HepG2 (cell line): ENCODE measurements around the gene ACSF3. TPM values are rescaled to one million over a fixed set of nuclear protein-coding genes. Genes with fewer than 3 reads are reported as not detected.

Experiments used
- BCL3 ChIP-seq: sonication (generic); formaldehyde crosslinking; IDR thresholded peaks from 2 replicates; pipeline ENCODE4 v1.5.1; 2020; ENCODE audit warnings: mild to moderate bottlenecking, missing genetic modification reagents, moderate library complexity
- CCDC6 ChIP-seq: sonication (generic); formaldehyde crosslinking; IDR thresholded peaks from 2 replicates; pipeline ENCODE4 v1.8.1; 2022; ENCODE audit warnings: mild to moderate bottlenecking, missing genetic modification reagents, moderate library complexity
- GATA4 ChIP-seq: sonication (generic); IDR thresholded peaks from 2 replicates; pipeline ENCODE4 v1.6.1; 2016; ENCODE audit warnings: antibody characterized with exemption, low read depth, borderline replicate concordance
- HCFC1 ChIP-seq: fragments of 150-350 bp; IDR thresholded peaks from 2 replicates; pipeline ENCODE4 v1.6.1; 2014; ENCODE audit warnings: low read depth, low read length
- JDP2 ChIP-seq: sonication (generic); formaldehyde crosslinking; IDR thresholded peaks from 2 replicates; pipeline ENCODE4 v1.8.1; 2022; ENCODE audit warnings: missing genetic modification reagents, borderline replicate concordance
- MXI1 ChIP-seq: IDR thresholded peaks from 3 replicates; pipeline ENCODE4 v1.6.1; 2012; ENCODE audit warnings: low read depth, low read length, inconsistent platforms, borderline replicate concordance
- PBX2 ChIP-seq: IDR thresholded peaks from 2 replicates; pipeline ENCODE4 v1.6.1; 2016; ENCODE audit warnings: control low read depth
- YEATS4 ChIP-seq: sonication (generic); formaldehyde crosslinking; IDR thresholded peaks from 2 replicates; pipeline ENCODE4 v1.4.0; 2020; ENCODE audit warnings: missing genetic modification reagents, borderline replicate concordance
- ZBTB38 ChIP-seq: sonication (generic); formaldehyde crosslinking; IDR thresholded peaks from 2 replicates; pipeline ENCODE4 v1.5.1; 2020; ENCODE audit warnings: mild to moderate bottlenecking, missing genetic modification reagents
- ZBTB46 ChIP-seq: sonication (generic); formaldehyde crosslinking; IDR thresholded peaks from 2 replicates; pipeline ENCODE4 v1.4.0; 2020; ENCODE audit warnings: mild to moderate bottlenecking, missing genetic modification reagents, borderline replicate concordance
- ZBTB8A ChIP-seq: sonication (generic); formaldehyde crosslinking; IDR thresholded peaks from 2 replicates; pipeline ENCODE4 v1.4.0; 2020; ENCODE audit warnings: mild to moderate bottlenecking, low read depth, missing genetic modification reagents, borderline replicate concordance
- ZNF496 ChIP-seq: sonication (generic); formaldehyde crosslinking; IDR thresholded peaks from 2 replicates; pipeline ENCODE4 v1.8.1; 2023; ENCODE audit warnings: mild to moderate bottlenecking, moderate library complexity, missing genetic modification reagents; ENCODE audit not compliant: insufficient replicate concordance
- ZNF510 ChIP-seq: sonication (generic); formaldehyde crosslinking; IDR thresholded peaks from 2 replicates; pipeline ENCODE4 v1.4.0; 2020; ENCODE audit warnings: low read depth, mild to moderate bottlenecking, missing genetic modification reagents
- ZNF552 ChIP-seq: sonication (generic); formaldehyde crosslinking; IDR thresholded peaks from 2 replicates; pipeline ENCODE4 v1.9.0; 2022; ENCODE audit warnings: missing genetic modification reagents, mild to moderate bottlenecking, borderline replicate concordance
- ZNF619 ChIP-seq: sonication (generic); formaldehyde crosslinking; IDR thresholded peaks from 2 replicates; pipeline ENCODE4 v1.4.0; 2020; ENCODE audit warnings: mild to moderate bottlenecking, missing genetic modification reagents
- ZNF646 ChIP-seq: sonication (generic); formaldehyde crosslinking; IDR thresholded peaks from 2 replicates; pipeline ENCODE4 v1.9.0; 2021; ENCODE audit warnings: mild to moderate bottlenecking, missing genetic modification reagents
- ZNF784 ChIP-seq: sonication (generic); formaldehyde crosslinking; IDR thresholded peaks from 2 replicates; pipeline ENCODE4 v1.5.1; 2020; ENCODE audit warnings: missing genetic modification reagents, mild to moderate bottlenecking, borderline replicate concordance
- polyA plus RNA-seq, 8 experiments: library from polyadenylated mRNA; depleted of rRNA in 3 of 8; stranded (reverse) in 7 of 8; unstranded in 1 of 8; fragments of >200 nt; fragmentation: Illumina TruSeq in 4 of 8; extraction: Trizol in 4 of 8; gene quantifications; 2 replicates each; pipeline versions ENCODE4 v1.2.1 to v1.2.3, GENCODE V29; 2011 to 2016; ENCODE audit warnings: low read depth in 4 of 8, missing spikeins in 1 of 8, mixed read lengths in 1 of 8; ENCODE audit not compliant: insufficient read depth in 1 of 8
- total RNA-seq, 5 experiments: library from RNA; depleted of rRNA; stranded (reverse); fragments of >200 nt; fragmentation: Illumina TruSeq; extraction: Trizol; gene quantifications; 2 replicates each; pipeline ENCODE4 v1.2.3, GENCODE V29; 2016; ENCODE audit warnings: low read depth in 1 of 5

Gene ACSF3
- total and polyA plus RNA-seq, 2 of the 13 experiments (the other 11 are each of a cell fraction or from before 2014, with no cell fraction given): 14.9 to 30.6 TPM

GRCh38 chr16:89190150-89190958, 96.7 kb downstream of the ACSF3 start (continued):
- TF ChIP-seq ZNF646 (no peak), YEATS4 (CRISPR knock-in tag) (no peak), BCL3 (CRISPR knock-in tag) (no peak), ZBTB38 (no peak), GATA4 (no peak), ZNF619 (CRISPR knock-in tag) (peak; percentile 65; the same call in 1 of the 2 replicates), PBX2 (CRISPR knock-in tag) (no peak), ZNF784 (no peak; the same call in 1 of the 2 replicates), MXI1 (no peak), HCFC1 (no peak), ZBTB8A (CRISPR knock-in tag) (no peak), ZBTB46 (no peak), ZNF496 (CRISPR knock-in tag) (no peak), ZNF552 (CRISPR knock-in tag) (no peak), ZNF510 (CRISPR knock-in tag) (no peak), JDP2 (CRISPR knock-in tag) (no peak), CCDC6 (CRISPR knock-in tag) (no peak)
